HCT116 (cell line): ENCODE results near the gene C1orf185. TPM values are rescaled to one million over a fixed set of nuclear protein-coding genes. Genes with fewer than 3 reads are reported as not detected.

Experiments used
- ATAC-seq: fragments of 200-7000 bp; cut with Tn5 transposase; 2 replicates; pipeline ENCODE4 v1.9.1; 2020; ENCODE audit warnings: mild to moderate bottlenecking, moderate library complexity
- BruUV-seq: library from RNA; stranded (reverse); fragments of 400-500 nt; replicated peaks from 2 replicates; lab custom pipeline; 2021; lab: Mats Ljungman, UMichigan
- CTCF ChIA-PET: fragments of 300-600 bp; sonication (Branson Sonifier 250); formaldehyde crosslinking; loops from one replicate; lab custom pipeline; 2021; ENCODE audit warnings: antibody characterized with exemption; lab: Charles Lee
- POLR2A ChIA-PET: fragments of 300-600, 350-600 bp; sonication (Branson Sonifier 250); formaldehyde crosslinking; loops from one replicate; lab custom pipeline; 2021; ENCODE audit warnings: antibody characterized with exemption; lab: Charles Lee
- RAD21 ChIA-PET, 2 experiments: fragments of 300-600 bp; sonication (Branson Sonifier 250); formaldehyde crosslinking; loops; one replicate each; lab custom pipeline; 2023; ENCODE audit warnings: low total read pairs in 2 of 2; ENCODE audit not compliant: uncharacterized antibody in 2 of 2, unreplicated experiment in 2 of 2, low non-redundant PET in 1 of 2; lab: Charles Lee
- DNase-seq: peaks from one replicate; pipeline ENCODE4 v3.0.0-alpha.2; 2010; ENCODE audit warnings: low read depth, low spot score
- H2AFZ ChIP-seq: fragments of 200-600 bp; shearing (Covaris generic), sonication (generic); 2 replicates; pipeline ENCODE4 v1.6.1; 2017; ENCODE audit warnings: low read depth, mixed run types, mixed read lengths, antibody characterized with exemption, low read length; ENCODE audit not compliant: poor library complexity, severe bottlenecking
- H3K27ac ChIP-seq: 2 replicates; pipeline ENCODE4 v1.5.1; 2012; ENCODE audit warnings: low read depth, low read length
- H3K27me3 ChIP-seq: fragments of 200-600 bp; sonication (generic); 2 replicates; pipeline ENCODE4 v1.6.1; 2016; ENCODE audit warnings: mixed run types, low read length, mixed read lengths; ENCODE audit not compliant: insufficient read depth
- H3K36me3 ChIP-seq, 2 experiments: fragments of 200-500 bp in 1 of 2; fragments of 200-600 bp in 1 of 2; sonication (Bioruptor generic) in 1 of 2; sonication (generic) in 1 of 2; 2 replicates each; pipeline versions ENCODE4 v1.5.1 to v1.6.1; 2014 to 2016; ENCODE audit warnings: low read length in 2 of 2, inconsistent platforms in 1 of 2, mixed read lengths in 1 of 2, mixed run types in 1 of 2; ENCODE audit not compliant: insufficient read depth in 2 of 2, control insufficient read depth in 1 of 2
- H3K4me1 ChIP-seq, 2 experiments: fragments of 200-600 bp in 1 of 2; sonication (generic) in 1 of 2; 2 replicates each; pipeline versions ENCODE4 v1.5.1 to v1.6.1; 2012 to 2017; ENCODE audit warnings: low read length in 2 of 2, inconsistent platforms in 1 of 2, mild to moderate bottlenecking in 1 of 2, mixed read lengths in 1 of 2, mixed run types in 1 of 2, moderate library complexity in 1 of 2; ENCODE audit not compliant: insufficient read depth in 2 of 2, control insufficient read depth in 1 of 2
- H3K4me2 ChIP-seq: fragments of 200-600 bp; sonication (generic); 2 replicates; pipeline ENCODE4 v1.6.1; 2017; ENCODE audit warnings: mixed run types, low read length, mixed read lengths
- H3K4me3 ChIP-seq, 2 experiments: fragments of 200-600 bp in 1 of 2; sonication (generic) in 1 of 2; replicated peaks in 1 of 2; 2 replicates each; pipeline ENCODE4 v1.5.1; 2011 to 2016; ENCODE audit warnings: low read length in 2 of 2, control low read depth in 1 of 2, low read depth in 1 of 2, mild to moderate bottlenecking in 1 of 2, mixed read lengths in 1 of 2, mixed run types in 1 of 2
- H3K79me2 ChIP-seq: fragments of 200-600 bp; sonication (generic); 2 replicates; pipeline ENCODE4 v1.6.1; 2017; ENCODE audit warnings: mild to moderate bottlenecking, mixed run types, low read length, moderate library complexity, mixed read lengths; ENCODE audit not compliant: insufficient read depth
- H3K9ac ChIP-seq: fragments of 200-600 bp; sonication (generic); 2 replicates; pipeline ENCODE4 v1.6.1; 2016; ENCODE audit warnings: low read length, mixed read lengths
- H3K9me2 ChIP-seq: fragments of 200-600 bp; sonication (generic), shearing (Covaris generic); 2 replicates; pipeline ENCODE4 v1.6.1; 2017; ENCODE audit warnings: mixed run types, mild to moderate bottlenecking, moderate library complexity; ENCODE audit not compliant: insufficient read depth
- H3K9me3 ChIP-seq, 2 experiments: fragments of 200-500 bp in 1 of 2; fragments of 200-600 bp in 1 of 2; sonication (Bioruptor generic) in 1 of 2; sonication (generic) in 1 of 2; 2 replicates each; pipeline ENCODE4 v1.6.1; 2014 to 2017; ENCODE audit warnings: low read length in 2 of 2, mixed read lengths in 2 of 2, inconsistent platforms in 1 of 2, low read depth in 1 of 2, mild to moderate bottlenecking in 1 of 2, mixed run types in 1 of 2, moderate library complexity in 1 of 2; ENCODE audit not compliant: control insufficient read depth in 1 of 2, insufficient read depth in 1 of 2
- H4K20me1 ChIP-seq: fragments of 200-600 bp; sonication (generic), shearing (Covaris generic); 2 replicates; pipeline ENCODE4 v1.6.1; 2017; ENCODE audit warnings: mixed run types, mild to moderate bottlenecking, moderate library complexity; ENCODE audit not compliant: insufficient read depth
- CBX3 ChIP-seq: IDR thresholded peaks from 2 replicates; pipeline ENCODE4 v1.6.1; 2012; ENCODE audit warnings: low read depth
- EGR1 ChIP-seq: IDR thresholded peaks from 2 replicates; pipeline ENCODE4 v1.6.1; 2012; ENCODE audit warnings: low read depth
- ELF1 ChIP-seq: IDR thresholded peaks from 2 replicates; pipeline ENCODE4 v1.6.1; 2012; ENCODE audit warnings: low read depth, borderline replicate concordance
- EZH2 ChIP-seq: fragments of 200-600 bp; sonication (generic); IDR thresholded peaks from 2 replicates; pipeline ENCODE4 v1.6.1; 2017; ENCODE audit warnings: antibody characterized with exemption, mixed run types
- EZH2phosphoT487 ChIP-seq: fragments of 200-600 bp; IDR thresholded peaks from 2 replicates; pipeline ENCODE4 v1.6.1; 2018; ENCODE audit warnings: antibody characterized with exemption, borderline replicate concordance
- FOSL1 ChIP-seq: IDR thresholded peaks from 2 replicates; pipeline ENCODE4 v1.6.1; 2012; ENCODE audit warnings: low read depth
- POLR2A ChIP-seq: IDR thresholded peaks from 2 replicates; pipeline ENCODE4 v1.7.0; 2011; ENCODE audit warnings: borderline replicate concordance; ENCODE audit not compliant: insufficient read depth, insufficient read length; ENCODE audit errors: extremely low read depth
- RAD21 ChIP-seq: IDR thresholded peaks from 2 replicates; pipeline ENCODE4 v1.6.1; 2012; ENCODE audit warnings: low read depth, mild to moderate bottlenecking
- SIN3A ChIP-seq: IDR thresholded peaks from 2 replicates; pipeline ENCODE4 v1.6.1; 2012; ENCODE audit warnings: low read depth
- SP1 ChIP-seq: IDR thresholded peaks from 2 replicates; pipeline ENCODE4 v1.6.1; 2012; ENCODE audit warnings: low read depth
- SRF ChIP-seq: IDR thresholded peaks from 2 replicates; pipeline ENCODE4 v1.6.1; 2012; ENCODE audit warnings: low read depth
- TCF7L2 ChIP-seq: IDR thresholded peaks from 2 replicates; pipeline ENCODE4 v1.7.0; 2011; ENCODE audit warnings: borderline replicate concordance, inconsistent platforms; ENCODE audit not compliant: insufficient read depth, insufficient read length; ENCODE audit errors: extremely low read depth
- YY1 ChIP-seq: IDR thresholded peaks from 2 replicates; pipeline ENCODE4 v1.6.1; 2011; ENCODE audit warnings: low read length, low read depth, moderate library complexity, mild to moderate bottlenecking; ENCODE audit not compliant: insufficient replicate concordance; ENCODE audit errors: extremely low read depth
- intact Hi-C: fragments of 100-400 bp; cut with micrococcal nuclease; formaldehyde crosslinking; loops from 2 replicates; pipeline ENCODE4 v1.10.0; 2022
- total RNA-seq: library from RNA; stranded (reverse); gene quantifications from one replicate; pipeline ENCODE4 v1.2.1, GENCODE V29; 2021; ENCODE audit not compliant: unreplicated experiment
- TF ChIP-seq, protein P1 (sequence below), 3 experiments: fragments of 200-600 bp in 1 of 3; sonication (generic) in 1 of 3; IDR thresholded peaks in 2 of 3; conservative IDR thresholded peaks in 1 of 3; 2 replicates each; pipeline ENCODE4 v1.5.1; 2012 to 2017; ENCODE audit warnings: low read depth in 2 of 3, low read length in 2 of 3, antibody characterized with exemption in 1 of 3, borderline replicate concordance in 1 of 3, control low read depth in 1 of 3, mild to moderate bottlenecking in 1 of 3, mixed read lengths in 1 of 3, mixed run types in 1 of 3, moderate library complexity in 1 of 3; ENCODE audit not compliant: insufficient read depth in 1 of 3
- TF ChIP-seq, protein P2 (sequence below): IDR thresholded peaks from 2 replicates; pipeline ENCODE4 v1.6.1; 2011; ENCODE audit warnings: mild to moderate bottlenecking, low read length, moderate library complexity; ENCODE audit not compliant: insufficient replicate concordance; ENCODE audit errors: extremely low read depth
- TF ChIP-seq, protein P3 (sequence below): IDR thresholded peaks from 2 replicates; pipeline ENCODE4 v1.6.1; 2012
- TF ChIP-seq, protein P4 (sequence below): IDR thresholded peaks from 2 replicates; pipeline ENCODE4 v1.6.1; 2012; ENCODE audit warnings: low read depth

The C1orf185 gene
- total RNA-seq, 1 experiment from 2014 or later: not detected

DNA sequence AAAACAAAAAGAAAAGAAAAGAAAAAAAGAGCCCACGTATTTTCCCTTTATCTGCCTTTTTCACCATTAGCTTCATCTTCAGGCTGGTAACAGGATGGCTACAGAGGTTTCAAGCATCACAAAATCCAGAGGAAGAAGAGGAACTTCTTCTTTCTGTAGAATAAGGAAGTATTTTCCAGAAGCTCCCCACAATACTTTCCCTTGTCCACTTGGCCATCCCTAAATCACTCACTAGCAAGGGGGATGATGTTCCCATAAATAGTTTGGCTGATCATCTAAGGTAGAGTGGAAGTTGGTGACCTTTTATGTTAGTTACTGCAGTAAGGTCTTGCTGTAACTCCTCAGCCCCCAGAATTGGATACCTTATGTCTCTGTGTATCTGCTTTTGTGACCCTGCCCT, 88.9 kb downstream of the C1orf185 start:
- intact Hi-C loops: no loop called here
- no TSS peak for BruUV-seq
- CTCF ChIA-PET: interaction anchor here (1.1 to 4.8 kb wide), 8 partner anchors 11 to 440 kb away, joined by 3 to 36 read pairs (median 7); no protein-coding TSS in a partner anchor

More for the DNA sequence above, 88.9 kb downstream of the C1orf185 start:
- H3K9ac ChIP-seq: no peak overlapping the region
- no peak overlapping the region for H3K4me2 ChIP-seq
- ChIA-PET RAD21 (no interaction called here), POLR2A (no interaction called here)
- no peaks in the 10 kb centered on the region for H3K4me1 ChIP-seq
- no peak overlapping the region for H3K4me3 ChIP-seq
- H3K9me3 ChIP-seq: no peaks in the 10 kb centered on the region
- H3K9me2 ChIP-seq: no peaks in the 10 kb centered on the region
- TF ChIP-seq EZH2 (no peak), RAD21 (no peak), EGR1 (no peak), POLR2A (no peak), CBX3 (no peak), SIN3A (no peak), EZH2phosphoT487 (no peak), FOSL1 (no peak), SP1 (no peak), ELF1 (no peak), TCF7L2 (no peak), SRF (no peak), YY1 (no peak)
- TF ChIP-seq, protein P1, sequence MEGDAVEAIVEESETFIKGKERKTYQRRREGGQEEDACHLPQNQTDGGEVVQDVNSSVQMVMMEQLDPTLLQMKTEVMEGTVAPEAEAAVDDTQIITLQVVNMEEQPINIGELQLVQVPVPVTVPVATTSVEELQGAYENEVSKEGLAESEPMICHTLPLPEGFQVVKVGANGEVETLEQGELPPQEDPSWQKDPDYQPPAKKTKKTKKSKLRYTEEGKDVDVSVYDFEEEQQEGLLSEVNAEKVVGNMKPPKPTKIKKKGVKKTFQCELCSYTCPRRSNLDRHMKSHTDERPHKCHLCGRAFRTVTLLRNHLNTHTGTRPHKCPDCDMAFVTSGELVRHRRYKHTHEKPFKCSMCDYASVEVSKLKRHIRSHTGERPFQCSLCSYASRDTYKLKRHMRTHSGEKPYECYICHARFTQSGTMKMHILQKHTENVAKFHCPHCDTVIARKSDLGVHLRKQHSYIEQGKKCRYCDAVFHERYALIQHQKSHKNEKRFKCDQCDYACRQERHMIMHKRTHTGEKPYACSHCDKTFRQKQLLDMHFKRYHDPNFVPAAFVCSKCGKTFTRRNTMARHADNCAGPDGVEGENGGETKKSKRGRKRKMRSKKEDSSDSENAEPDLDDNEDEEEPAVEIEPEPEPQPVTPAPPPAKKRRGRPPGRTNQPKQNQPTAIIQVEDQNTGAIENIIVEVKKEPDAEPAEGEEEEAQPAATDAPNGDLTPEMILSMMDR (IDR thresholded peaks at IDR 0.05 in 2 of 3, conservative IDR thresholded peaks at IDR 0.05 in 1 of 3; ENCODE audit: borderline replicate concordance in 1 of 3, insufficient read depth in 1 of 3, low read depth in 2 of 3, low read length in 2 of 3): no peak
- TF ChIP-seq, protein P2, sequence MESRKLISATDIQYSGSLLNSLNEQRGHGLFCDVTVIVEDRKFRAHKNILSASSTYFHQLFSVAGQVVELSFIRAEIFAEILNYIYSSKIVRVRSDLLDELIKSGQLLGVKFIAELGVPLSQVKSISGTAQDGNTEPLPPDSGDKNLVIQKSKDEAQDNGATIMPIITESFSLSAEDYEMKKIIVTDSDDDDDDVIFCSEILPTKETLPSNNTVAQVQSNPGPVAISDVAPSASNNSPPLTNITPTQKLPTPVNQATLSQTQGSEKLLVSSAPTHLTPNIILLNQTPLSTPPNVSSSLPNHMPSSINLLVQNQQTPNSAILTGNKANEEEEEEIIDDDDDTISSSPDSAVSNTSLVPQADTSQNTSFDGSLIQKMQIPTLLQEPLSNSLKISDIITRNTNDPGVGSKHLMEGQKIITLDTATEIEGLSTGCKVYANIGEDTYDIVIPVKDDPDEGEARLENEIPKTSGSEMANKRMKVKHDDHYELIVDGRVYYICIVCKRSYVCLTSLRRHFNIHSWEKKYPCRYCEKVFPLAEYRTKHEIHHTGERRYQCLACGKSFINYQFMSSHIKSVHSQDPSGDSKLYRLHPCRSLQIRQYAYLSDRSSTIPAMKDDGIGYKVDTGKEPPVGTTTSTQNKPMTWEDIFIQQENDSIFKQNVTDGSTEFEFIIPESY: no peak
- TF ChIP-seq, protein P3, sequence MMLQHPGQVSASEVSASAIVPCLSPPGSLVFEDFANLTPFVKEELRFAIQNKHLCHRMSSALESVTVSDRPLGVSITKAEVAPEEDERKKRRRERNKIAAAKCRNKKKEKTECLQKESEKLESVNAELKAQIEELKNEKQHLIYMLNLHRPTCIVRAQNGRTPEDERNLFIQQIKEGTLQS: no peak
- TF ChIP-seq, protein P4, sequence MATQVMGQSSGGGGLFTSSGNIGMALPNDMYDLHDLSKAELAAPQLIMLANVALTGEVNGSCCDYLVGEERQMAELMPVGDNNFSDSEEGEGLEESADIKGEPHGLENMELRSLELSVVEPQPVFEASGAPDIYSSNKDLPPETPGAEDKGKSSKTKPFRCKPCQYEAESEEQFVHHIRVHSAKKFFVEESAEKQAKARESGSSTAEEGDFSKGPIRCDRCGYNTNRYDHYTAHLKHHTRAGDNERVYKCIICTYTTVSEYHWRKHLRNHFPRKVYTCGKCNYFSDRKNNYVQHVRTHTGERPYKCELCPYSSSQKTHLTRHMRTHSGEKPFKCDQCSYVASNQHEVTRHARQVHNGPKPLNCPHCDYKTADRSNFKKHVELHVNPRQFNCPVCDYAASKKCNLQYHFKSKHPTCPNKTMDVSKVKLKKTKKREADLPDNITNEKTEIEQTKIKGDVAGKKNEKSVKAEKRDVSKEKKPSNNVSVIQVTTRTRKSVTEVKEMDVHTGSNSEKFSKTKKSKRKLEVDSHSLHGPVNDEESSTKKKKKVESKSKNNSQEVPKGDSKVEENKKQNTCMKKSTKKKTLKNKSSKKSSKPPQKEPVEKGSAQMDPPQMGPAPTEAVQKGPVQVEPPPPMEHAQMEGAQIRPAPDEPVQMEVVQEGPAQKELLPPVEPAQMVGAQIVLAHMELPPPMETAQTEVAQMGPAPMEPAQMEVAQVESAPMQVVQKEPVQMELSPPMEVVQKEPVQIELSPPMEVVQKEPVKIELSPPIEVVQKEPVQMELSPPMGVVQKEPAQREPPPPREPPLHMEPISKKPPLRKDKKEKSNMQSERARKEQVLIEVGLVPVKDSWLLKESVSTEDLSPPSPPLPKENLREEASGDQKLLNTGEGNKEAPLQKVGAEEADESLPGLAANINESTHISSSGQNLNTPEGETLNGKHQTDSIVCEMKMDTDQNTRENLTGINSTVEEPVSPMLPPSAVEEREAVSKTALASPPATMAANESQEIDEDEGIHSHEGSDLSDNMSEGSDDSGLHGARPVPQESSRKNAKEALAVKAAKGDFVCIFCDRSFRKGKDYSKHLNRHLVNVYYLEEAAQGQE: no peak
- H3K36me3 ChIP-seq: no peaks in the 10 kb centered on the region
- H2AFZ ChIP-seq: no peak overlapping the region
- no peak overlapping the region for H3K27ac ChIP-seq
- ATAC-seq (no peak), DNase-seq (no peak)
- no peaks in the 10 kb centered on the region for H4K20me1 ChIP-seq
- H3K79me2 ChIP-seq: no peaks in the 10 kb centered on the region
- H3K27me3 ChIP-seq: no peaks in the 10 kb centered on the region
